ENCODE results near the gene TSR3. TPM values are rescaled to one million over a fixed set of nuclear protein-coding genes. Genes with fewer than 3 reads are reported as not detected.

Gene TSR3
- total RNA-seq, 1 experiment from 2014 or later: 58.8 TPM

DNA sequence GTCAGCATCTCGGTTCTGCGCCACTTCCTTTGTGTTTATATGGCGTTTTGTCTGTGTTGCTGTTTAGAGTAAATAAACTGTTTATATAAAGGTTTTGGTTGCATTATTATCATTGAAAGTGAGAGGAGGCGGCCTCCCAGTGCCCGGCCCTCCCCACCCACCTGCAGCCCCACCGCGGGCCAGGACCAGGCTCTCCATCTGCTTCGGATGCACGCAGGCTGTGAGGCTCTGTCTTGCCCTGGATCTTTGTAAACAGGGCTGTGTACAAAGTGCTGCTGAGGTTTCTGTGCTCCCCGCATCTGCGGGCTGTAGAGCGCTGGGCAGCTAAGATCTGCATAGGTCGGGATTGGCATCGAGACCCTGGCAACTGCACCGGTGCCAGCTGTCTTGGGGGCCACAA lies 26.4 kb downstream of the TSR3 start:
- H2BK12ac ChIP-seq (ENCODE audit: insufficient read length, low read depth, low read length): no peak overlapping the region
- no peak overlapping the region for H3K4me3 Mint-ChIP-seq
- H3K4me1 Mint-ChIP-seq: peaks cover 0 to 9% of the 10 kb centered on the region in 2 experiments; a peak in 2 of 4 replicates
- peak overlapping the region in 1 of 3 experiments; percentile 83; a peak in 1 of 7 replicates for H3K27ac Mint-ChIP-seq
- no peak overlapping the region for H2AK5ac ChIP-seq (ENCODE audit: insufficient read length, low read length)
- H3K9me3 ChIP-seq (ENCODE audit: control insufficient read depth, low read depth, low read length): no peaks in the 10 kb centered on the region
- no peaks in the 10 kb centered on the region for H3K23me2 ChIP-seq (ENCODE audit: insufficient read length, low read depth, low read length, poor library complexity, severe bottlenecking)
- H2BK20ac ChIP-seq (ENCODE audit: low read depth, low read length, poor library complexity, severe bottlenecking): no peak overlapping the region
- H4K5ac ChIP-seq (ENCODE audit: insufficient read length, low read depth, low read length): no peak overlapping the region
- H2AFZ ChIP-seq (ENCODE audit: low read length): no peak overlapping the region
- no peak overlapping the region for H3K27ac ChIP-seq (ENCODE audit: insufficient read length, low read depth, low read length)
- no peaks in the 10 kb centered on the region for H3K79me2 ChIP-seq (ENCODE audit: insufficient read depth, low read length)
- H2BK5ac ChIP-seq (ENCODE audit: insufficient read length, low read length): no peak overlapping the region
- no peak for DNase-seq
- no peak overlapping the region for H3K4ac ChIP-seq (ENCODE audit: low read depth, low read length)
- no peaks in the 10 kb centered on the region for H4K20me1 ChIP-seq (ENCODE audit: control insufficient read depth, insufficient read depth, insufficient read length)
- H2BK15ac ChIP-seq (ENCODE audit: low read depth, low read length): no peak overlapping the region
- no peaks in the 10 kb centered on the region; the same call in 1 of the 2 replicates for H3K27me3 Mint-ChIP-seq (ENCODE audit: low read depth)
- H3K9me3 Mint-ChIP-seq: no peaks in the 10 kb centered on the region
- no peaks in the 10 kb centered on the region for H3K79me1 ChIP-seq (ENCODE audit: insufficient read depth, low read depth, low read length, poor library complexity, severe bottlenecking)
- H3K14ac ChIP-seq (ENCODE audit: insufficient read depth, low read length): no peak overlapping the region
- no peak overlapping the region for H4K91ac ChIP-seq (ENCODE audit: insufficient read length, low read depth, low read length)
- H3K23ac ChIP-seq (ENCODE audit: insufficient read length, low read depth, low read length): no peak overlapping the region
- no peak overlapping the region for H3K56ac ChIP-seq (ENCODE audit: insufficient read length, low read depth, low read length)
- H3K9ac ChIP-seq (ENCODE audit: extremely low read depth, insufficient read length, low read length): no peak overlapping the region
- H3K4me1 ChIP-seq (ENCODE audit: insufficient read depth, low read length): no peaks in the 10 kb centered on the region
- H3K18ac ChIP-seq (ENCODE audit: insufficient read length, low read depth, low read length): no peak overlapping the region
- no CpG with 5 or more reads among the region's 15 CpGs for WGBS (ENCODE audit: extremely low coverage, insufficient read length, low lambda C conversion rate)
- no peak overlapping the region for H3K4me2 ChIP-seq (ENCODE audit: insufficient read depth, insufficient read length, low read length)
- peaks cover 4 to 45% (median 27%) of the 10 kb centered on the region in 3 experiments for H3K36me3 Mint-ChIP-seq (ENCODE audit: insufficient read depth in 1 of 3, low read depth in 3 of 3)
- H3K27me3 ChIP-seq (ENCODE audit: insufficient read depth, low read length): no peaks in the 10 kb centered on the region
- TF ChIP-seq, protein P1, sequence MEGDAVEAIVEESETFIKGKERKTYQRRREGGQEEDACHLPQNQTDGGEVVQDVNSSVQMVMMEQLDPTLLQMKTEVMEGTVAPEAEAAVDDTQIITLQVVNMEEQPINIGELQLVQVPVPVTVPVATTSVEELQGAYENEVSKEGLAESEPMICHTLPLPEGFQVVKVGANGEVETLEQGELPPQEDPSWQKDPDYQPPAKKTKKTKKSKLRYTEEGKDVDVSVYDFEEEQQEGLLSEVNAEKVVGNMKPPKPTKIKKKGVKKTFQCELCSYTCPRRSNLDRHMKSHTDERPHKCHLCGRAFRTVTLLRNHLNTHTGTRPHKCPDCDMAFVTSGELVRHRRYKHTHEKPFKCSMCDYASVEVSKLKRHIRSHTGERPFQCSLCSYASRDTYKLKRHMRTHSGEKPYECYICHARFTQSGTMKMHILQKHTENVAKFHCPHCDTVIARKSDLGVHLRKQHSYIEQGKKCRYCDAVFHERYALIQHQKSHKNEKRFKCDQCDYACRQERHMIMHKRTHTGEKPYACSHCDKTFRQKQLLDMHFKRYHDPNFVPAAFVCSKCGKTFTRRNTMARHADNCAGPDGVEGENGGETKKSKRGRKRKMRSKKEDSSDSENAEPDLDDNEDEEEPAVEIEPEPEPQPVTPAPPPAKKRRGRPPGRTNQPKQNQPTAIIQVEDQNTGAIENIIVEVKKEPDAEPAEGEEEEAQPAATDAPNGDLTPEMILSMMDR (conservative IDR thresholded peaks at IDR 0.05): no peak
- H2BK120ac ChIP-seq (ENCODE audit: low read depth, low read length, poor library complexity, severe bottlenecking): no peak overlapping the region
- H3T11ph ChIP-seq (ENCODE audit: low read length): no peak overlapping the region
- no peak overlapping the region for H4K8ac ChIP-seq (replicated peaks; ENCODE audit: insufficient read length, low read depth, low read length)
